A673 (cell line): ENCODE data around the gene TTC9B. TPM values are rescaled to one million over a fixed set of nuclear protein-coding genes. Genes with fewer than 3 reads are reported as not detected.

Source experiments
- BruUV-seq: library from RNA; stranded (reverse); fragments of 400-500 nt; replicated peaks from 2 replicates; lab custom pipeline; 2021; lab: Mats Ljungman, UMichigan
- CTCF ChIA-PET: fragments of 300-600 bp; sonication (Branson Sonifier 250); formaldehyde crosslinking; loops from one replicate; lab custom pipeline; 2022; ENCODE audit warnings: antibody characterized with exemption; lab: Charles Lee
- POLR2A ChIA-PET: fragments of 300-600 bp; sonication (Branson Sonifier 250); formaldehyde crosslinking; loops from one replicate; lab custom pipeline; 2022; ENCODE audit warnings: antibody characterized with exemption; ENCODE audit not compliant: low non-redundant PET; lab: Charles Lee
- DNase-seq: peaks from one replicate; pipeline ENCODE4 v3.0.0-alpha.2; 2015; ENCODE audit warnings: low spot score
- H3K27ac ChIP-seq: fragments of 200-600 bp; sonication (generic); 2 replicates; pipeline ENCODE4 v1.5.1; 2016; ENCODE audit warnings: mixed run types, low read depth, mild to moderate bottlenecking, mixed read lengths, antibody characterized with exemption, low read length; ENCODE audit not compliant: poor library complexity, severe bottlenecking
- H3K27me3 ChIP-seq: fragments of 200-600 bp; sonication (generic); replicated peaks from 2 replicates; pipeline ENCODE4 v1.6.1; 2017; ENCODE audit warnings: mixed run types, low read depth, mild to moderate bottlenecking, mixed read lengths, antibody characterized with exemption, low read length; ENCODE audit not compliant: insufficient read depth, poor library complexity
- H3K36me3 ChIP-seq: fragments of 200-600 bp; sonication (generic); 2 replicates; pipeline ENCODE4 v1.6.1; 2016; ENCODE audit warnings: mixed run types, mild to moderate bottlenecking, mixed read lengths, antibody characterized with exemption, low read length; ENCODE audit not compliant: insufficient read depth, poor library complexity, severe bottlenecking
- H3K4me1 ChIP-seq: fragments of 200-600 bp; sonication (generic); 2 replicates; pipeline ENCODE4 v1.6.1; 2017; ENCODE audit warnings: mixed run types, mild to moderate bottlenecking, mixed read lengths, antibody characterized with exemption, low read length; ENCODE audit not compliant: insufficient read depth, poor library complexity, severe bottlenecking
- H3K4me3 ChIP-seq: fragments of 200-600 bp; sonication (generic); 2 replicates; pipeline ENCODE4 v1.5.1; 2016; ENCODE audit warnings: low read depth, mixed run types, mild to moderate bottlenecking, mixed read lengths, low read length; ENCODE audit not compliant: poor library complexity, severe bottlenecking
- H3K9me3 ChIP-seq: fragments of 200-600 bp; sonication (generic); 2 replicates; pipeline ENCODE4 v1.6.1; 2016; ENCODE audit warnings: mixed run types, low read depth, mild to moderate bottlenecking, mixed read lengths, antibody characterized with exemption, low read length; ENCODE audit not compliant: poor library complexity, severe bottlenecking
- EZH2 ChIP-seq: fragments of 200-600 bp; sonication (generic); IDR thresholded peaks from 2 replicates; pipeline ENCODE4 v1.6.1; 2017; ENCODE audit warnings: borderline replicate concordance, low read depth, mild to moderate bottlenecking, mixed read lengths, antibody characterized with exemption, low read length; ENCODE audit not compliant: poor library complexity, severe bottlenecking
- intact Hi-C: fragments of 100-400 bp; cut with micrococcal nuclease; formaldehyde crosslinking; loops from one replicate; pipeline ENCODE4 v1.10.0; 2022; ENCODE audit not compliant: unreplicated experiment
- total RNA-seq: library from RNA; stranded (reverse); gene quantifications from 2 replicates; pipeline ENCODE4 v1.2.3, GENCODE V29; 2021
- TF ChIP-seq, protein P1 (sequence below): fragments of 300-800, 200-600 bp; sonication (generic); conservative IDR thresholded peaks from 2 replicates; pipeline ENCODE4 v1.5.1; 2017; ENCODE audit warnings: low read depth, mild to moderate bottlenecking, antibody characterized with exemption, low read length, moderate library complexity, mixed read lengths

The TTC9B gene
- total RNA-seq, 1 experiment from 2014 or later: not detected

DNA sequence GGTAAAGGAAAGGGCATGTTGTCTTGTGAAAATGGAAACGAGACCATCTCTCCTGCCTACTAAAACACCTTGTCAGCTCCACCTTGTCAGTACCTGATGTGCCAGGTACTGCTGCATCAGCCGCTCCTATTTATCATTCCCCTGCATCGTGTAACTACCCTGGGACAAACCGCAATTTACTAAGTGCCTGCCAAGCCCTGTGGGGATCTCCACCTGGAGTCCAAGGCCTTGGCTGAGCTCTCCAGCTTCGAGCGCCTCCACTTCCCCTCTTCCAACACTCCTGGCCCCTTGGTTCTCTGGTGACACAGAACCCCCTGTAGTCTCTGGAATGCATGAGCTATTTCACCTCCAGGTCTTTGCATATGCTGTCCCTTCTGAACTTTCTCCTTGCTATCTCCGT, 34.2 kb upstream of the TTC9B start:
- no peak overlapping the region for H3K27ac ChIP-seq
- no peak for DNase-seq
- ChIA-PET CTCF (interaction anchor here (0.6 kb wide), 1 partner anchor 485 kb away, joined by 5 read pairs; no protein-coding TSS in a partner anchor), POLR2A (no interaction called here)
- no peaks in the 10 kb centered on the region for H3K27me3 ChIP-seq
- H3K36me3 ChIP-seq: peaks cover 32% of the 10 kb centered on the region
- TF ChIP-seq, protein P1, sequence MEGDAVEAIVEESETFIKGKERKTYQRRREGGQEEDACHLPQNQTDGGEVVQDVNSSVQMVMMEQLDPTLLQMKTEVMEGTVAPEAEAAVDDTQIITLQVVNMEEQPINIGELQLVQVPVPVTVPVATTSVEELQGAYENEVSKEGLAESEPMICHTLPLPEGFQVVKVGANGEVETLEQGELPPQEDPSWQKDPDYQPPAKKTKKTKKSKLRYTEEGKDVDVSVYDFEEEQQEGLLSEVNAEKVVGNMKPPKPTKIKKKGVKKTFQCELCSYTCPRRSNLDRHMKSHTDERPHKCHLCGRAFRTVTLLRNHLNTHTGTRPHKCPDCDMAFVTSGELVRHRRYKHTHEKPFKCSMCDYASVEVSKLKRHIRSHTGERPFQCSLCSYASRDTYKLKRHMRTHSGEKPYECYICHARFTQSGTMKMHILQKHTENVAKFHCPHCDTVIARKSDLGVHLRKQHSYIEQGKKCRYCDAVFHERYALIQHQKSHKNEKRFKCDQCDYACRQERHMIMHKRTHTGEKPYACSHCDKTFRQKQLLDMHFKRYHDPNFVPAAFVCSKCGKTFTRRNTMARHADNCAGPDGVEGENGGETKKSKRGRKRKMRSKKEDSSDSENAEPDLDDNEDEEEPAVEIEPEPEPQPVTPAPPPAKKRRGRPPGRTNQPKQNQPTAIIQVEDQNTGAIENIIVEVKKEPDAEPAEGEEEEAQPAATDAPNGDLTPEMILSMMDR: no peak
- TF ChIP-seq EZH2: no peak
- no peaks in the 10 kb centered on the region for H3K4me1 ChIP-seq
- intact Hi-C loops: no loop called here
- H3K4me3 ChIP-seq: no peak overlapping the region
- BruUV-seq: no TSS peak
- H3K9me3 ChIP-seq: no peaks in the 10 kb centered on the region

DNA sequence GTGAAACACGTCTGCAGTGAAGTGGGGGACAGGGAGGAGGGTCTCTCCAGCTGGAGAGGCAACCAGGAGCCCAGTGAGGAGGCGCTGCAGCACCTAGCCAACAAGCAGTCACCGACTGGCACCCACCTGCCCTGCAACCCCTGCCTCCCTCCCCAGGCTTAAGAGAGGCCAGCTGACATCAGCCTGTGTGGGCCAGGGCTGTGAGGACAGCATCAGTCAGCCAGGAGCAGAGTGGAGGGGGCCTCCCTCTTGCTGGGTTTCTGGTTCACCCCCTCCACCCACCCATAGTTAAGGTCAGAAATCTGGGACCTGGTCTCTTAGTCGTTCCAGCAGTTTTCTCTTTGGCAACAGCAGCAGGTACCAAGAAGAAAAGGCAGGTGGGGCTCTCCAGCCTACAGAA, 33.8 kb upstream of the TTC9B start:
- CTCF ChIA-PET: no interaction called here
- Histone ChIP-seq H3K9me3 (no peaks in the 10 kb centered on the region), H3K4me1 (no peaks in the 10 kb centered on the region), H3K27me3 (no peaks in the 10 kb centered on the region), H3K4me3 (no peak overlapping the region), H3K36me3 (peaks cover 32% of the 10 kb centered on the region), H3K27ac (no peak overlapping the region)
- DNase-seq: no peak
- no TSS peak for BruUV-seq
- intact Hi-C loops: no loop called here
- no peak for TF ChIP-seq EZH2
- TF ChIP-seq, protein P1: no peak
- POLR2A ChIA-PET: no interaction called here

DNA sequence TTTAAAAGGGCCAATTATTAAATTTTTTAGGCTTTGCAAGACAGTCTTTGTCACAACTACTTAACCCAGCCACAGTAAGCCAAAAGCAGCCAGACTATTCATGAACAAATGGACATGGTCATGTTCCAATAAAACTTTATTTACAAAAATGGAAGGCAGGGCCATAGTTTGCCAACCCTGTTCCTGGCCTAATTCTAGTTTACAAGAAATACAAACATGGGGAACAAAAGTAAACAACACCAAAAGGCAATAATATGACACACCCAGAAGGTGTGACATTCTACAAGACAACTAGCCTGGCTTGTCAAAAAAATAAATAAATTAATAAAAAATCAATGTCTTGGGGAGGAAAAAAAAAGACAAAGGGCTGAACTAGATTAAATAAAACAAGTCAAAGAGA, 33.1 kb upstream of the TTC9B start:
- DNase-seq: no peak
- no peaks in the 10 kb centered on the region for H3K9me3 ChIP-seq
- TF ChIP-seq EZH2: no peak
- TF ChIP-seq, protein P1: no peak
- ChIA-PET CTCF (no interaction called here), POLR2A (no interaction called here)
- H3K4me3 ChIP-seq: no peak overlapping the region
- H3K36me3 ChIP-seq: peaks cover 26% of the 10 kb centered on the region
- intact Hi-C loops: no loop called here
- no TSS peak for BruUV-seq
- no peaks in the 10 kb centered on the region for H3K4me1 ChIP-seq
- no peak overlapping the region for H3K27ac ChIP-seq
- H3K27me3 ChIP-seq: no peaks in the 10 kb centered on the region
